HUDEP-2 (cell line): ENCODE results near the gene TACC2.
A peak's percentile ranks its signal among the peaks of the same experiment; 100 is the strongest.

Experiments
- DNase-seq, 76 experiments: peaks; one replicate each; lab custom pipeline; 2025; ENCODE audit not compliant: unreplicated experiment in 76 of 76; lab: John Stamatoyannopoulos, UW

The TACC2 gene

DNA sequence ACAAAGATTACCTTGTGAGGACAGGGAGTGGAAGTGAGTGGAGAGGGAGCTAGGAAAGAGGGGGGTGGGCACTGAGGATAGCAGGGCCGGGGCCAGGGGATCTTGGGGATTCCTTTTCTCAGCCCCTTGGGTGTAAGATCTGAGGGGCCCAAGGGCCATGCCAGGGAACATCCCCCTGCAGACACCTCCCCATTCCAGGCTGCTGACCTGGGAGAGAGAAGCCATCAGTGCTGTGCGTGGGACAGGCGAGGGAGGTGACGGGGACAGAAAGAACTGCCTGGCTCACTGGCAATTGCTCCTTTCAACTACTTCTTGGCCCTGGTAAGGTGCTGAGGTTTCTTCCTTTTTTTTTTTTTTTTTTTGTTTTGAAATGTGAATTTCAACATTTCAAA lies 270.1 kb downstream of the TACC2 start:
- DNase-seq: no peak

DNA sequence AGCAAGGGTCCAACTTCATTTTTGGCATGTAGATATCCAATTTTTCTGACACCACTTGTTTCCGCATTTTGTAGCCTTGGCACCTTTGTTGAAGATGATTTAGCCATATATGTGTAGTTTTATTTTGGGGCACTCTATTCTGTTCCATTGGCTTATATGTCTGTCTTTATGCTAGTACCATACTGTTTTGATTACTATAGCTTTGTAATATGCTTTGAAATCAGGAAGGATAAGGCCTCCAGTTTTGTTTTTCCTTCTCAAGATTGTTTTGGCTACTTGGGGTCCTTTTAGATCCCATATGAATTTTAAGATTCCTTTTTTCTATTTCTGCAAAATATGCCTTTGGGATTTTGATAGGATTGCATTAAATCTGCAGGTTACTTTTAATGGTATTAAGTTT lies 272.6 kb downstream of the TACC2 start:
- DNase-seq: no peak

- no peak for DNase-seq
Measured at GRCh38 chr10:122263971-122264370, 275.0 kb downstream of the TACC2 start.

DNA sequence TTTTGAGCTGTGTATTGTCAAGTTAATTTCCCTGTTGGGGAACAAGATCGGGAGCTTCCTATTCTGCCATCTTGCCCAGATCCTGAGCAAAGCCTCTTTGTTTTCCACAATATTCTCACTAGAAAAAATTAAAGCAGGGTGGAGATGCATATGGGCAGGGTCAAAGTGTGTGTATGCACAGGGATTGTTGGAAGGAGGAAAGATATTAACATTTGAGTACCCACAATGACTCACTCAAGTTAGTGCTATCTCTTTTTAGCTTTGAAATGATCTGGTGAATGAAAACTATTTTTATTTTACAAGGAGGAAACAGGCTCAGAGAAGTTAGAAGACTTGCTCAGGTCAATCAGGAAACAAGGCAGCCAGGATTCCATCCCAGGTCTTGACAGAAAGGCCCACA lies 275.5 kb downstream of the TACC2 start:
- DNase-seq: no peak

GRCh38 chr10:122264931-122265330 lies 276.0 kb downstream of the TACC2 start:
- no peak for DNase-seq

DNA sequence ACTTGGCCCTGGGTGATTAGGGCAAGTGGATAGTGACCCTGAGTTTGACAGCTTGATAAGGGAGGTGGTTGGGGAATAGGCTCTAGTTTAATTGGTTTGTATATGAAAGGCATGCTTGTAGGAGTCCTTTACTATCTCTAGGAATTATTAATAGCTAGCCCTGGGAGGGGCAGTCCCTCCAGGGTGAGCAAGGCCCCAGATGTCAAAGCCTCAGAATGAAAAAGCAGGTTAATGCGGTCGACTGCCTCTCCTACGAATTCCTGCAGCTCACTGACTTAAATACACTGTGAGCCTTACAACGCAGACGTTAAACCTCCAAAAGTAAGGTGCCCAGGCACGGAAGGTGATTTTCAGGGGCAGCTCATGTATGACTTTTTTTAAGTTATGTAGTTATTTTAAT lies 276.9 kb downstream of the TACC2 start:
- DNase-seq: no peak

DNA sequence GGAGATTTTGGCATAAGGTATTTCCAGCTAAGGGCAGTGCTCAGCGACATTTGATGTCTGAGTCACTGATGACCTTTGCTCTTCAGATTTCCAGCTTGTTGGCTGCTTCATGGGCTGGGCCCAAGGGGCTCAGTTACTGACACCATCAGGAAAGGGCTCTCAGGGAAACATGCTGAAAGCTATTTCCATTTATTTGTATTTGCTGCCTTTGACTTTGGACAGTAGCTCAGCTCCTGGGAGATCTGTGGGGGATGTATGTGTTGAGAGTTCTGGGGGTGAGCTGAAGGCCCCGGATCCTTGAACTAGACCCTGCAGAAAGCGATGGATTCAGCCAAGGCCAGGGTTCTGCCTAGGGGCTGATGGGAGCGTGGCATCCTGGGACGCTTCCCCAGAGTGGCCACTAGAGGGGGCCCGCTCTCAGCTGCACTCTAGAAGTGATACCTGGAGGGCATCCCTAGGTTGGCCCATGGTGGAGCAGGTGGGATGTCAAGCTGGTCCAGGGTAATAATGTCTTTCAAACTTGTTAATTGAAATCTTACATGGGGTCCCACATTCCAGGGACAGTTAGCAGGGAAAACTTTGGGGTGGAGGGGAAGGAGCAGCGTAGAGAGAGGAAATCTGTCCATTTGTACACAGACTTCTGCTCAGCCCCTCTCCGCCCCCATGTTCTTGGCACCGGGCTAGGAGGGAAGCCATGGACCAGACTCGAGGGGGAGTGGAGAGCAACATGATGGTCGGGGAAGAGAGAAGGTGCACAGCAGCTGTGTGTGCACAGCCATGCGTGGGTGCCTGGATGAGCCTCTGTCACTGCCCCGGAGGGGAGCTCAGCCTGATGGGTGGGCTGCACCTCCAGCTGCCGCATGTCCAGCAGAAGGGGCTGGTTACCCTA lies 279.1 kb downstream of the TACC2 start:
- peak in 35 of 76 experiments; percentile 1 to 54 (median 17) for DNase-seq

- no peak for DNase-seq
Measured at GRCh38 chr10:122269059-122269687, 280.2 kb downstream of the TACC2 start.

GRCh38 chr10:122271076-122271475 lies 282.1 kb downstream of the TACC2 start, which contains the start of gene BTBD16:
Gene BTBD16 (plus strand): TSS chr10:122271296. CDS start chr10:122275082, 3,786 bp downstream.
- no peak for DNase-seq

- DNase-seq: no peak
Measured at GRCh38 chr10:122273966-122274545, 285.1 kb downstream of the TACC2 start.

- no peak for DNase-seq
Measured at GRCh38 chr10:122276611-122277208, 287.7 kb downstream of the TACC2 start.

- DNase-seq: no peak
Measured at GRCh38 chr10:122277526-122278136, 288.7 kb downstream of the TACC2 start.

GRCh38 chr10:122279725-122280141 lies 290.8 kb downstream of the TACC2 start:
- peak in 23 of 76 experiments; percentile 1 to 39 (median 12) for DNase-seq

GRCh38 chr10:122280156-122280555 lies 291.2 kb downstream of the TACC2 start:
- no peak for DNase-seq

- DNase-seq: no peak
Measured at GRCh38 chr10:122281018-122281626, 292.2 kb downstream of the TACC2 start.

DNA sequence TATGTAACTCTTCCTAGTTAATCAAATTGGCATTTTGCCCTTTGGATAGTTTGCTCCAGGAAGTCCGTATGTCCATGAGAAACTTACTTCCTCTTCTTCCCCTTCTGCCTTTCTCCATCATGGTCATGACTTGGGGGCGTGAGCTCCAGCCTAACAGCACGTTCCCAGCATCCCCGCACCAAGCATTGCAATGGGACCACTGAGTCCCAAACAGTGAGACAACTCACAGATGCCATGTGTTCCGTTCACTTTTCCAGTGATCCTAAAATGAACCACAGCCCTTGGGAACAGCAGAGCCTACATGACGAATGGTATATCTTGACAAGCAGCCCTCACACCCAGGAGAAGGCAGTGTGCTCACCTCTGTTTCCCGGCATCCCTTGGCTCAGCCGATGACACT lies 292.8 kb downstream of the TACC2 start:
- no peak for DNase-seq

DNA sequence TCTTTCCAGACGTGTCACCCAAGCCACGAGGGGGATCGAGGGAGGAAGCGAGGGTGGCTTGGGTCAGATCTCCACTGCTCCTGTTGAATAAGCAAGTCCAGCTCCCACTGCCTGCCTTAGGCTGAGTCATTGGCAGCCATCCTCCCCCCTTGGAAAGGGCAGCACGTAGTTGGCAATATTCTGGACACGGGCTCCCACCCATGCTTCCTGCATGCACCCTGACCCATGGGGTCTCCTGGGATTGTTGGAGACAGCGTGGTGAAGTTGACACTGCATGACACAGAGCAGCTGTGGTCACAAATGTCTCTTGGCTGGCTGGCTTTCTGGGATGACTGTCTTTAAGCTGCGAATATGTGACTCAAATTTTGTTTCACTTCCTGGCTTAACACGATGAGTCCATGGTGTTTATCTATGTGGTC lies 293.3 kb downstream of the TACC2 start:
- DNase-seq: no peak

GRCh38 chr10:122282909-122283308 lies 293.9 kb downstream of the TACC2 start:
- DNase-seq: no peak

GRCh38 chr10:122285506-122286444 lies 296.8 kb downstream of the TACC2 start:
- no peak for DNase-seq
